B cell (primary cell): ENCODE data around the gene ZCCHC7. TPM values are rescaled to one million over a fixed set of nuclear protein-coding genes. Genes with fewer than 3 reads are reported as not detected.

Experiments
- polyA plus RNA-seq: library from polyadenylated mRNA; depleted of rRNA; stranded (reverse); fragments of >200 nt; gene quantifications from 2 replicates; pipeline ENCODE4 v1.2.3, GENCODE V29; 2012
- small RNA-seq: library from RNA; depleted of rRNA; stranded (forward); fragments of <200 nt; gene quantifications from one replicate; pipeline ENCODE3, GENCODE V24; 2012; ENCODE audit warnings: low replicate concordance, low read depth; ENCODE audit not compliant: insufficient read length
- total RNA-seq, 2 donors: library from RNA; stranded (reverse); fragments of 120-200 nt in 1 of 2; gene quantifications; 1 replicate in 1 of 2; 2 replicates in 1 of 2; pipeline versions ENCODE4 v1.2.3 to v1.2.4, GENCODE V29; 2013 to 2022

Gene ZCCHC7
- total and polyA plus RNA-seq, 2 donors (not counting 1 experiment from before 2014, with no cell fraction given), result 56.3 to 83.5 TPM

Small RNA genes within 50 kb of the gene (small RNA-seq; reads per million reads assigned to genes)
- gene AL512604.1 (not detected), gene RF00019 (not detected), gene RNU6-677P (not detected)

Other genes with a start within 250 kb of the ZCCHC7 start
- 275 and 282 TPM in 2 replicates for gene PAX5, start 86.3 kb upstream of the ZCCHC7 start, total RNA-seq
- gene PAX5, start 86.3 kb upstream of the ZCCHC7 start, polyA plus RNA-seq, result 183 and 196 TPM in 2 replicates